Epidermal melanocyte (primary cell): Measurements from ENCODE around the gene SMIM15.
"Not testable (repeated sequence)": the region's sequence is repeated elsewhere in the genome, so short reads cannot be mapped to it uniquely, and the experiment has no call there.

Experiments used
- DNase-seq: peaks from one replicate; pipeline ENCODE4 v3.0.0; 2011; ENCODE audit warnings: low spot score; ENCODE audit not compliant: insufficient read length

SMIM15 gene, protein sequence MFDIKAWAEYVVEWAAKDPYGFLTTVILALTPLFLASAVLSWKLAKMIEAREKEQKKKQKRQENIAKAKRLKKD

DNA sequence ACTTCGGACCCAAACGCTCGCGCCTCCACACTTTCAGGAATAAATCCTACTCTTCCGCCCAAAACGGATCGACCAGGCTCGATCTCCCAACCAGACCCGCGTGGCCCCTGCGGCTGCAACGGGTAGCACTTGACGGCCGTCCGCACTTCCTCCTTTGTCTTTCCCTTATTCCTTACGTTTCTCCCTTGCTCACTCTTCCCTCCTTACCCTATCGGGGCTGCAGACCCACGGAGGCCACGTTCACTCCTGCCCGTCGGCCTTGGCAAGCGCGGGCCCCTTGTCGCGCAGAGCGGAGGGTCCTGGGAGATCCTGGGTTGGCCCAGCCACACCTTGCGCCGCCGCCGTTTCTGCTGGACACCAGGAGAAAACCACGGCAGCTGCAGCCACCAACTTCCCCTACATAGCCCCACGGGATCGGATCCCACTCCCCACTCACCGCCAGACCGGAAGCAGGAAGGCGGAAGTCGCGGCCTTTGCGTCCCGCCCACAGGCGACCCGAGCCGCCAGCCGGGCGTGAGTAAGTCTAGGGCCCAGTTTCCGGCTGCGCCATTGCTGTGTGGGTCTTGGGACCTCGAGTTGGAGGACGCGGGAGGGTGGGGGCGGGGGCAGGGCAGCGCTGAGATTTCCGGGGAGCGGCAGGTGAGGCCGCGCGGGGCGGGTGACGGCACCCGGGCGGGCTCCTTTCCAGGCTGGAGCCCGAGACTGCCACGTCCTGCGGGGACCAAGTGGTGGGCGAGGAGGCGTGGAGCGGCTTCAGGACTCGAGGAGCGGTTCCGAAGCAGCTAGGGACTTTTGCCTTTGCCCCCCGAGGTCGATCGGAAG, at the start of gene SMIM15:
Gene SMIM15, minus strand, starts transcription at position 459 of the 822 bp plus-strand sequence. CDS start 2,297 bp downstream, outside the sequence.
- DNase-seq: peak; percentile 80

DNA sequence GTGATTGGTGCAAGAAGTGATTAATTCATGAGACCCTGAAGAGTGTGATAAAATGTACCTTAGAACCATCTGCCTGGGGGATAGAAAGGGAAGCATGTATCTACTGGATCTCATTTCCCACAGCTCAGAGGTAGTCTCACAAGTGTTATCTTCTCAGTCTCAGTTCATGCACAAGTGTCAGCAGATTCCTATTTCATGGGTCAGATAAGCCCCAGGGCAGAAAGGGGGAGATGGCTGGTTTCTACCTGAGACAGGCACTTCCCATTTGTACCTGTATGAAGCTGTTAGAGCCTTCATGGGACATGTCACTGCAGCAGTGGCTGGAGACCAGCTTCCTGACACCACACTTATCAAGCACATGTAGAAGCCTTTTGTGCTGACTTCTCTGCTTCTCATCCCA, 45.6 kb upstream of the SMIM15 start:
- DNase-seq: no peak

DNA sequence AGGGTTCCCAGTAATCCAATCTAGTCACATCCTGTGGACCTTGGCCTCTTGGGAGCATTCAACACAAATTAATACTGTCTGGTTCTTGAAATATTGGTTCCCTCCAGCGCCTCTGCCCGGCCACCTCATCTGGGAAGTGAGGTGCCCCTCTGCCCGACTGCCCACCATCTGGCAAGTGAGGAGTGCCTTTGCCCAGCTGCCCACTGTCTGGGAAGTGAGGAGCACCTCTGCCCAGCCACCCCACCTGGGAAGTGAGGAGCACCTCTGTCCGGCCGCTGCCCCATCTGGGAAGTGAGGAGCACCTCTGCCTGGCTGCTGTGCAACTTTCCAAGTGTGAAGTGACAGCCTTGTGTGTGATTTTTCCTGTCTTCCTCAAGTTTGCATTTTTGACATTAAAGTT, 42.7 kb upstream of the SMIM15 start:
- DNase-seq: no peak

DNA sequence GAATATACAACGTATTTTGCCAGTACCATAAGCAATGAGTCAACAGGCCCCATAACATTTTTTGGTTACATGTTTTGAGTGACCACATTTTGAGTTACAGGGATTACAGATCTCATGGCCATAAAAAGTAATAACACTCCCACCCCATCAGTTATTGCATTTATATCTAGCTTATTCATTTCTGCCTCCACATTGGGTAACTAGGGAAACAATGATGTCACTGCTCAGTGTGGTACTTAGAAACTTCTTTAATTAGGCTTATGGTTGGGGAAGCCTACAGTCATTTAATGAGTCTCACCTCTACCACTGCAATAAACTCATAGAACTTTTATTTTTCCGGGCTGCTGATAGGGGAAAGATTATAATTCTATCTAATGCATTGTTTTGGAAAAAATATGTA, 39.9 kb upstream of the SMIM15 start:
- DNase-seq: no peak

DNA sequence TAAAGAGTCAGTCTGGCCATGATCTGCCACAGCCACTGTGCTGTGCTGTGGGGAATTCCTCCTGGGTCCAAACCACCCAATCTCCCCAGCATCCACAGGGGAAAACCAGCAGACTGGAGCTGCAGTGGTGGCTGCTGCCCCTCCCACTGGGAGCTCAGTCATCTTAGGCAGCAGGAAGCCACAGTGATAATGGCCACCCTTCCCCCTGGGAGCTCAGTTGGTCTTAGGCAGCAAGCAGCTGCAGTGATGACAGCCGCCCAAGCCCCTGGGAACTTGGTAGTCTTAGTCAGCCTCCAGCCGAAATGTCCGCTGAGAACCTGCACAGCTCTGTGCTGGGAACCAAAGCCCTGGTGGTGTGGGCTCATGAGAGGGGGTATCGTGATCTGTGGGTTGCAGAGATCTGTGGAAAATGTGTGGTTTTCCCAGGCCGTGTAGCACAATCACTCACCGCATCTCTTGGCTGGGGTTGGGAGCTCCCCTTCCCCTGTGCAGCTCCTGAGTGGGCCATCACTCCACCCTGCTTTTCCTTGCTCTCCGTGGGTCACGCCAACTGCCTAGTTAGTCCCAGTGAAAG, 38.4 kb upstream of the SMIM15 start:
- no peak for DNase-seq

DNA sequence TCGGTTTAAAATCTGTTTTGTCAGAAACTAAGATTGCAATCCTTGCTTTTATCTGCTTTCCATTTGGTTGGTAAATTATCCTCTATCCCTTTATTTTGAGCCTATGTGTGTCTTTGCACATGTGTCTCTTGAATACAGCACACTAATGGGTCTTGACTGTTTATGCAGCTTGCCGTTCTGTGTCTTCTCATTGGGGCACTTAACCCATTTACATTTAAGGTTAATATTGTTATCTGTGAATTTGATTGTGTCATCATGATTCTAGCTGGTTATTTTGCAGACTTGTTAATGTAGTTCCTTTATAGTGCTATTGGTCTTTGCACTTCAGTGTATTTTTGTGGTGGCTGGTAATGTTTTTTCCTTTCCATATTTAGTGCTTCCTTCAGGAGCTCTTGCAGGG, 36.3 kb upstream of the SMIM15 start:
- DNase-seq: no peak

DNA sequence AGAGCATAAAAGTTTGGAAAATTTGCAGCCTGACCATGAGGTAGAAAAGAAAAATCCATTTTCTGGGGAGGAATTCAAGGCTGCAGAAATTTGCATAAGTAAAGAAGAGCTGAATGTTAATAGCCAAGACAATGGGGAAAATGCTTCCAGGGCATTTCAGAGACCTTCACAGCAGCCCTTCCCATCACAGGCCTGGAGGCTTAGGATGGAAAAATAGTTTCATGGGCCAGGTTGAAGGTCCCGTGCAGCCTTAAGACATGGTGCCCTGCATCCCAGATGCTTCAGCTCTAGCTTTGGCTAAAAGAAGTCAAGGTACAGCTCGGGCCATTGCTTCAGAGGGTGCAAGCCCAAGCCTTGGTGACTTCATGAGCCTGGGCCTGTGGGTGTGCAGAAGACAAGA, 25.6 kb upstream of the SMIM15 start:
- not testable (repeated sequence) for DNase-seq

DNA sequence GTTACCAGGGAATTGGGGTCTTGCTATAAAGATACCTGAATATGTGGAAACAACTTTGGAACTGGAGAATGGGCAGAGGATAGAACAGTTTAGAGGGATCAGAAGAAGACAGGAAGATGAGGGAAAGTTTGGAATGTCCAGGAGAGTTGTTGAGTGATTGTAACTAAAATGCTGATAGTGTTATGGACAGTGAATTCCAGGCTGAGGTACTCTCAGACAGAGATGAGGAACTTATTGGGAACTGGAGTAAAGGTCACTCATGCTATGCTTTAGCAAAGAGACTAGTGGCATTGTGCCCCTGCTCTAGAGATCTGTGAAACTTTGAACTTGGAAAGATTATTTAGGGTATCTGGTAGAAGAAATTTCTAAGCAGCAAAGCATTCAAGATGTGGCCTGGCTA, 25.1 kb upstream of the SMIM15 start:
- DNase-seq: not testable (repeated sequence)

DNA sequence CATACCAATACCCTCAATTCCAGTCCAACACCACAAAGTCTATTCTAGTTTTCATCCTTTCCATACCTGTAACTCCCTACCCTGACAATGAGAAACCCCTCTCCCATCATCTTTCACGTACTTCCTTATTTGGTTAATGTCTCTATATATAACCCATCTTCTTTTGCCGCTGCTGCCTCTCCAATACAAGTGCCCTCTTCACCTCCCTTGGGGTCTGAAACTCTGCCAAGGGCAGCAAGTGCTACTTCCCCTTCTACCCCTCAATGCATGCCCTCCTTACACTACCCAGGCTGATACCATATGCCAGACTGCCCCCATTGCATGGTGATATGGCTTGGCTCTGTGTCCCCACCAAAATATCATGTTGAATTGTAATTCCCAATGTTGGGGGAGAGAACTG, 24.4 kb upstream of the SMIM15 start:
- DNase-seq: no peak

DNA sequence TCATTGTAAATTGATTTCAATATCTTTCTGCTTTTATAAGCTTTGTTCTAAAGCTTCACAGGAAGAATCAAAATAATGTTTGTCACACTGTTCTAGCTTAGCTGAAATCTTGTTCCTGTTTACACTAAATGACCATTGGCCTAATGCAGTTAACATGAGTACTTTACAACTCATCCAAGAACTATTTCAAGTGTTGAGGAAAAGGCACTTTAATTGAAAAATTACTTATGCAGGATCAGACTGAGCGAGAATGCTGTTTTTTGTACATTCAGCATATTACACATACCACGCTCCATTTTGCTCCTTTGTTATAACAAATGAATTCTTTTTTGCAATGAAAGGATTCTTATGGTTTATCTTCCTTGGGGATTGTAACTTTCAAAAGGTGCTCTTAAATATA, 22.4 kb upstream of the SMIM15 start:
- no peak for DNase-seq

DNA sequence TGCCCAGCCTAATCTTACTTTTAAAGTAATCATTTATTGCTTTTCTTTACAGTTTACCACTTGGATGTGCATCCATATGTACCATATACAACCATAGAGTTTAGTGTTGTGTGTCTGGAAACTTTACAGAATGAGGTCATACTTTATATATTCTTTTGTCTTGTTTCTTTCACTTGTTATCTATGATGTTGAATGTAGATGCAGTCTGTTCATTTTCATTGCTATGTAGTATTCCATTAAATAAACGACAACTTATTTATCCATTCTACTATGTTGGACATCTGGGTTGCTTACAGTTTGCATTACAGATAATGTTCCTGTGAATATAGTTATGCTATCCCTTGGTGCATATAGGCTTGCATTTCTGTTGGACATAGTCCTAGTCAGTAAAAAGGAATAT, 21.3 kb upstream of the SMIM15 start:
- DNase-seq: no peak

DNA sequence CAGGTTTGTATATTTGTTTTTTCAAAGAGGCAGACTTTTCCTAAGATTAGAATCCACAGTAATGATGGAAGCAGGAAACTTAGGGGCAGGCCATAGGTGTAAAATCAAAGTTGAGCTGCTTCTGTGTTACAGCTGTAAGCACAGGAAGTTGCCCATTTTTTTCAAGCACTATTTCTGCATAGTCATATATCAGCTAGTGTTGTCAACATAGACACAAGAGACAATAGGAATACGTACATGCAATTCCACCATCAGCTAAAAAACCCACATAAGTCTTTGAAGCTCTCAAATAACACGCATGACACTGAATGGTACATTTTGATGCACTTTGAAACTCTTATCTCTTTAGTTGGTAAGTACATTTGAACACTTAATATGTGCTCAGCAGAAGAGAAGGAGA, 20.2 kb upstream of the SMIM15 start:
- no peak for DNase-seq

DNA sequence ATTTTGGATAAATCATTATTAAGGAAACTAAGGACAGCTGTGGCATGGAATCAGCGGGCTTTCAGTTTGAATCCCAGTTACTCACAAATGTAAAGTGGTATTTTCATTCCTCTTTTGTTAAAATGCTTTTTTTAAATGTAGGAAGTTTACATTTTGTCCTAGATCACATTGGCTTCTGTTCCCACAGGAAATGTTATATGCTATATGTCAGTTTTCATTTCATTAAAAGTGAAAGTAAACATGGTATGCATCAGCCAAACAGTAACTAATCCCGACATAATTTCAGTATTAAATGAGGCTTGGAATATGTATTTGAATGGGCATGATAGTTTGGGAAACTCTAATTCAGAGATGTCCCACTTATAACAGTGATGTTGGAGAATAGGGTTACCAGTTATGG, 18.6 kb upstream of the SMIM15 start:
- no peak for DNase-seq

DNA sequence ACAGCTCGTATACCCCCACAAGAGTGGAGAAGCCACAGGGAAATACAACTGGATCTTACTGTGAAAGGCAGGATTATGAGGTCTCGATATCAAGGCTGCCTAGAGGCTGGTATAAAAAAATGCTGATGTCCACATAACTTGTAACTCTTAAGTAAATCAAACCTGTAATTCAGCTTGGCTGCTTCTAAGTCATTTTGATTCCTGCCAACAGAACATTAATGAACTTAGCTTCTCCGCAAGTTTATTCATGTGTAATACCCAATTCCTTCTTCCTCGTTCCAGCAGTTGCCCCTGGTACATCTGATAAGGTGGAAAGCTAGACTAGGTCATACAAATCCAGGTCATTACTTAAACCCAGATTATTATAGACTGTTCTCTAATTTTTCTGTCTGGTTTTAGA, 16.4 kb upstream of the SMIM15 start:
- DNase-seq: no peak

DNA sequence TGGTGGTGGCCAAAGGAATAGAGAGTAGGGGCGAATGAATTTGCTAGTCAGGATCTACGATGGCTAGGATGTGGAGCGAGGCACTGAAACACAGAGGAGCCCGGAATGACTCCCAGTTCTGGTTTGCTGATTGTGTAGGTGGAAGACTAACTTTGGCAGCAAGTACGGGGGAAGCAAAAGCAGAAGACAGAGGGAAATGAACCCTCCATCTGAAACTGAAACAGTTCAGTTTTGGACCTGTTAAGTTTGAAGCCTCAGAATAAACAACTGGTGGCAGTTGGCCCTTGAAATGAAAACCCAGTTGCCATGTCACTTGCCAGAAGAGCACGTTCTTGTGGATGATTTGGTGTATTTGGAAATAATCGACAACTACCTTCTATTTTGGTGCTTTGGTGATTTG, 15.4 kb upstream of the SMIM15 start:
- no peak for DNase-seq

DNA sequence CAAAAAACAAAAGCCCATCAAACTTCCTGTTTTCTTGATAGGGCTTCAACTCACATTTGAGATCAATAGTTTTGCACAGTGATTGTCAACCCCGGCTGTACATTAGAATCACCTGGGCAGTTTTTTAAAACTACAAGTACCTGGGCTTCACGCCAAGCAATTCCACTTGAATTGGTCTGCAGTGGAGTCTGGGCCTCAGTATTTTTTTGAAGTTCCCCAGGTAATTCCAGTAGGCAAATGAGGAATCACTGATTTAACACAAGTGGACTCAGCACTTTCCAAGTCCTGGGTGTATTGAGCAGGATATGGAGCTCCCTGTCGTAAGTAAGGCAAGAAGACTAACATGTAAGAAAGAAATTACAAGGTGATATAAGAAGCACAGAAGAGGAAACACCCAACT, 14.8 kb upstream of the SMIM15 start:
- DNase-seq: no peak

DNA sequence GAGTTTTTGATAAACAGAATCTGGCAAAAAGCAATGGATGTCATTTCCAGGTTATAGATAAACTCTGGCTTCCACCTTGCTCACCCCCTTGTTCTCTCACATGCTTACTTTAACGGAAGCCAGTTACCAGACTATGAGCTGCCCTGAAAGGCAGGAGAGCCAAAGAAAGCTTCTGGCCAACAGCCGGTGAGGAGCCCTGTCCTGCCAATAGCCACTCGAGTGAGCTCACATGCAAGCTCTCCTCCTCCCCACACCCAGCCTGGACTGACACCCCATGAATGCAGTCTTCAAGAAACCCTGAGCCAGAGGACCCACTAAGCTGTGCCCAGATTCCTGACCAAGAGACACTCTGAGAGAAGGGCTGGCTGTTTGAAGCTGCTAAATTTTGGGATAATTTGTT, 14.4 kb upstream of the SMIM15 start:
- DNase-seq: no peak

DNA sequence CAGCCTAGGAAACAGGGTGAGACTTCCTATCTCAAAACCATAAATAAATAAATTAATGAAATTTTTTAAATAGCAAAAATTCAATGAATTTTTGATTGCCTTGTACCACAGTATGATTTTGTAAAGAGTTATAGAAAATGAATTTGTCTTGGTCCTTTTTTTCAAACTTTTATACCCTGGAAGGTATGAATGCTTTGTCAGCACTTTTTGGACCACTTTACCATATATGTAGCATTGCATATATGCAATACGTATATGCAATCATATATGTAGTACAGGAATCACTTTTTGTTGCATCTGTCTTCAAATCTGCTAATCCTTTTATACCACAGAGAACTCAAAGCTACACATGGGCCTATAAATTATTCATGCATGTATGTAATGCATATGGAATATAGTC, 9.2 kb upstream of the SMIM15 start:
- no peak for DNase-seq

DNA sequence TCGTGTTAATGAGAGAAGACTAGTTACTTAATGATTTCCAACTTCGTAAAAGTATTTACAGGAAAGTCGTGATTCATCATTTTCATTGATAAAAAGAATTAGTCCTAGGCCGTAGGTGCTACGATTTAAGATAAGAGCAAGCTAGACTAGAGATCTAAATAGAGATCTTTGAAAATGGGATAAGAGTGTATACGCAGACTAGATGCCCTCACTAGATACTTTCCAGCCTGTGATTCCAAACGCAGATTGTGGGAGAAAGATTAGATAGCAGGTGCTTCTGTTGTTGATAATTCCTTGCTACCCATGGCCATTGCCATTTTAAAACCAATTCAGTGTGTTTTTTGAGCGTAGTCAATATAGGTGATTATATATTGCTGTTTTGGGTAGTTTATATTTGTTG, 6.7 kb upstream of the SMIM15 start:
- no peak for DNase-seq

DNA sequence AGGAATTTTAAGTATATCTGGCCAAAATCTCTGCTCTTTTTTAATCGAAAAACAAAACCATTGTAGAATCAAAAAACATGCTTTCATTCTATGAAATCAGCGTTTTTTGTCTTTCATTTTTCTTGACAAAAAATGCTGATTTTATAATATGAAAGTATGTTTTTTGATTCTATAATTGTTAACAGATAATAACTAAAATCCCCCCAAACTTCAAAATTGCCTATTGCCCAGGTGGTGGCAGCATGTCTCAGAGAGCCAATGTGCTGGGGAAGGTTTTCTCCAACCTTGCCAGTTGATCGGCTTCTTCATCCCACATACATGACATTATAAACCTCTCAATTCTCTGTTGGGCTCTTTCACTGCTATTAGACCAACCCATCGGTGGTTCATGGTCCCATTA, 5.1 kb upstream of the SMIM15 start:
- no peak for DNase-seq

DNA sequence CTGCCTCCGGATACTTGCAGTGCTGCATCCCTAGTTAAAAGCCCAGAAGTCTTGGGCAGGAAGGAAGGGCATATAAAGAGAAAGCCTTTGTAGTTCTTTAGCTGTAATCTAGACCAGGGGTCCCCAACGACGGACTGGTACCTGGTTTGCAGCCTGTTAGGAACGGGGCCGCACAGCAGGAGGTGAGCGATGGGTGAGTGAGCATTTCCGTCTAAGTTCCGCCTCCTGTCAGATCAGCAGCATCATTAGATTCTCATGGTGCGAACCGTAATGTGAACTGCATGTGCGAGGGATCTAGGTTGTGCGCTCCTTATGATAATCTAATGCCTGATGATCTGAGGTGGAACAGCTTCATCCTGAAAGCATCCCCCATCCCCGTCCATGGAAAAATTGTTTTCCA, 1.6 kb upstream of the SMIM15 start:
- no peak for DNase-seq

DNA sequence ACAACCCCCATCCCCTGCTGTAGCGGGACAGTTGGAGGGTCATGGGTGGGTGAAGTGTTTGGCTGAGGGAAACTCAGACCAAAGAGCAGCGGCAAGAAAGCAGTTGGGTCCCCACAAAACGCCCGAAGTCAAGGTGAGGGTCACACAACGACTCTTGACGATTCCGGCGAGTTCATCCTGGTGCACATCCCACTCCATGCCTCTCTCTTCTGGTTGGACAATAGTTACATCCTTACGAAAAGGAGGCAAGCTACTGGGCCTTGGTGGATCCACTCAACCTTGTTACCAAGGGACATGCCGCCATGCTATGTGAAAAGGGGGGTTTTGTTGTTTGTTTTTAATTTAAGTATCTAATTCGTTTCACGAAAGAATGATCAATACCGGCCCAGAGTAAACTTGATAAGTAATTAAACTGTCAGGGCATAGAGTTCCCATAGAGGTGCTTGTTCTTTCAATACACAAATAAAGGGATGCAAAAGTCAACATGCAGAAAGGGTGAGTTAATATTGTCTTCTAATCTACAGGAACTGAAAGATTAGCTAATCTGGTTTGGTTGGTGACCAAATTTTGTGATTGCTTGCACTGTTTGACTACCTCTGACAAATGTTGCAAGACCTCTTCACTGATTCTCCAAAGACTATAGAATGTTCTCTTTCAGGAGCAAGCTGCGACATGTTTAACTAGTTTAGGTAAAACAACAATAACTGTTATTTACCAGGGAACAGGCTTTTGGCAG, 732 bp upstream of the SMIM15 start:
- peak; percentile 25 for DNase-seq
